ENCODE data around the gene MTURN. TPM values are rescaled to one million over a fixed set of nuclear protein-coding genes. Genes with fewer than 3 reads are reported as not detected.

Gene MTURN
- 4.8 and 6.6 TPM in 2 replicates for total RNA-seq
- polyA plus RNA-seq, result 3.9 and 4.9 TPM in 2 replicates
- polyA plus RNA-seq (2011; cell fraction: cytosol; rRNA removed), result 3.9 and 4.2 TPM in 2 replicates
- 10.3 and 10.4 TPM in 2 replicates for polyA plus RNA-seq (2011; cell fraction: nucleus; rRNA removed)
- 5.2 and 6.7 TPM in 2 replicates for polyA plus RNA-seq (2012)
- polyA minus RNA-seq, result 6.0 and 8.3 TPM in 2 replicates
- 2.6 TPM for polyA minus RNA-seq (2011; cell fraction: cytosol; rRNA and poly(A)+ RNA removed)
- polyA minus RNA-seq (2011; cell fraction: nucleus; rRNA and poly(A)+ RNA removed), result 7.0 and 7.9 TPM in 2 replicates
- Bru-seq, nascent RNA, result percentile 44 among the genes with signal in this experiment
- BruChase-seq, experiment 1, labeled RNA remaining after a 6-hour chase, result percentile 44 among the genes with signal in this experiment
- percentile 52 among the genes with signal in this experiment for BruChase-seq, experiment 2, labeled RNA remaining after a 2-hour chase
- long read RNA-seq, full-length matches to known transcripts, result 6 of 7 reads
- long read RNA-seq, partial matches to known transcripts, result 0 of 7 reads
- long read RNA-seq, other reads (novel, unspliced or antisense), result 1 of 7 reads

GRCh38 chr7:30134611-30135300, at the start of gene MTURN:
TSS of gene MTURN (plus strand) at chr7:30134986. CDS start at chr7:30135137, 151 bp downstream.
- intact Hi-C loops (cut with micrococcal nuclease), result loop anchor here (1.0 to 2.0 kb wide), 3 partner anchors 106 to 371 kb away; partner anchors contain the start of gene PLEKHA8
- no TSS peak for BruUV-seq (replicated peaks)
- Histone ChIP-seq H3K9me3 (replicated peaks; ENCODE audit: control insufficient read depth, insufficient read depth, low read length) (no peaks in the 10 kb centered on the region), H3K79me2 (ENCODE audit: control insufficient read depth, insufficient read depth, low read length) (no peaks in the 10 kb centered on the region), H3K27ac (ENCODE audit: insufficient read depth, low read depth, low read length) (peak within 1 kb of the TSS; percentile 41), H3K27me3 (ENCODE audit: control insufficient read depth in 2 of 2, insufficient read depth in 2 of 2, low read length in 2 of 2) (peaks cover 0 to 5% of the 10 kb centered on the region in 2 experiments), H3K36me3 (ENCODE audit: control insufficient read depth in 2 of 2, extremely low read depth in 1 of 2, insufficient read depth in 2 of 2, low read length in 2 of 2) (no peaks in the 10 kb centered on the region), H3K4me1 (ENCODE audit: control insufficient read depth, extremely low read depth, insufficient read depth, low read length) (peaks cover 6% of the 10 kb centered on the region), H2AFZ (ENCODE audit: low read depth, low read length) (peak within 1 kb of the TSS; percentile 97), H4K20me1 (replicated peaks; ENCODE audit: control insufficient read depth, extremely low read depth, insufficient read depth, low read length) (no peaks in the 10 kb centered on the region), H3K4me2 (ENCODE audit: insufficient read depth, low read length) (peak within 1 kb of the TSS; percentile 96), H3K9ac (replicated peaks; ENCODE audit: extremely low read depth, insufficient read depth, low read length) (peak within 1 kb of the TSS; percentile 58), H3K9me1 (replicated peaks; ENCODE audit: control insufficient read depth, extremely low read depth, insufficient read depth, low read length) (no peaks in the 10 kb centered on the region), H3K4me3 (replicated peaks in 1 of 3; ENCODE audit: insufficient read depth in 1 of 3, low read depth in 1 of 3, low read length in 3 of 3) (peak within 1 kb of the TSS; percentile 59 to 83 (median 59))
- dilution Hi-C loops (cut with MboI; ENCODE audit: extremely low pct_ligation_motif_present, low sequenced_read_pairs), result no loop called here
- ChIA-PET POLR2A (no interaction called here), CTCF (interaction anchor here (0.6 to 2.4 kb wide), 7 partner anchors 8 to 334 kb away, joined by 3 to 7 read pairs (median 3); no protein-coding TSS in a partner anchor)
- TF ChIP-seq JUN (IDR thresholded peaks at IDR 0.05; ENCODE audit: borderline replicate concordance, insufficient read depth, insufficient read length, low read depth), result peak; percentile 43
- no peak for TF ChIP-seq POLR2A (IDR thresholded peaks at IDR 0.05; ENCODE audit: low read depth, low read length)
- FAIRE-seq, result peak; percentile 78
- peak; percentile 75 for DNase-seq (ENCODE audit: low read depth, low spot score)

- intact Hi-C loops (cut with micrococcal nuclease), result no loop called here
- no TSS peak for BruUV-seq (replicated peaks)
- DNase-seq (ENCODE audit: low read depth, low spot score) (no peak), FAIRE-seq (no peak)
- ChIA-PET POLR2A (no interaction called here), CTCF (interaction anchor here (1.1 to 1.6 kb wide), 2 partner anchors 13 to 25 kb away, joined by 5 to 7 read pairs; no protein-coding TSS in a partner anchor)
- no peaks in the 10 kb centered on the region for H3K9me3 ChIP-seq (replicated peaks; ENCODE audit: control insufficient read depth, insufficient read depth, low read length)
- H3K27ac ChIP-seq (ENCODE audit: insufficient read depth, low read depth, low read length), result no peak overlapping the region
- TF ChIP-seq MAX (IDR thresholded peaks at IDR 0.05; ENCODE audit: insufficient read depth, insufficient read length) (no peak), POLR2AphosphoS5 (IDR thresholded peaks at IDR 0.05; ENCODE audit: insufficient read depth, low read depth, low read length) (no peak), JUN (IDR thresholded peaks at IDR 0.05; ENCODE audit: borderline replicate concordance, insufficient read depth, insufficient read length, low read depth) (no peak), MYC (IDR thresholded peaks at IDR 0.05; ENCODE audit: low read depth, low read length) (no peak), EZH2 (IDR thresholded peaks at IDR 0.05; ENCODE audit: borderline replicate concordance, low read depth, low read length, severe bottlenecking) (no peak), FOS (IDR thresholded peaks at IDR 0.05; ENCODE audit: borderline replicate concordance, insufficient read depth, low read length) (no peak), POLR2A (IDR thresholded peaks at IDR 0.05; ENCODE audit: low read depth, low read length) (no peak), CTCF (IDR thresholded peaks at IDR 0.05; ENCODE audit: extremely low read depth in 1 of 2, insufficient read depth in 1 of 2, low read depth in 1 of 2, low read length in 2 of 2) (no peak), GATA2 (IDR thresholded peaks at IDR 0.05; ENCODE audit: insufficient read depth, insufficient read length, low read depth, low read length) (no peak)
- H3K4me1 ChIP-seq (ENCODE audit: control insufficient read depth, extremely low read depth, insufficient read depth, low read length), result peaks cover 11% of the 10 kb centered on the region
- H3K36me3 ChIP-seq (ENCODE audit: control insufficient read depth in 2 of 2, extremely low read depth in 1 of 2, insufficient read depth in 2 of 2, low read length in 2 of 2), result no peaks in the 10 kb centered on the region
- no peak overlapping the region for H3K4me2 ChIP-seq (ENCODE audit: insufficient read depth, low read length)
- H2AFZ ChIP-seq (ENCODE audit: low read depth, low read length), result no peak overlapping the region
- no peaks in the 10 kb centered on the region for H3K27me3 ChIP-seq (ENCODE audit: control insufficient read depth in 2 of 2, insufficient read depth in 2 of 2, low read length in 2 of 2)
- no peaks in the 10 kb centered on the region for H3K79me2 ChIP-seq (ENCODE audit: control insufficient read depth, insufficient read depth, low read length)
- dilution Hi-C loops (cut with MboI; ENCODE audit: extremely low pct_ligation_motif_present, low sequenced_read_pairs), result no loop called here
- H3K4me3 ChIP-seq (replicated peaks in 1 of 3; ENCODE audit: insufficient read depth in 1 of 3, low read depth in 1 of 3, low read length in 3 of 3), result no peak overlapping the region
- no peak overlapping the region for H3K9ac ChIP-seq (replicated peaks; ENCODE audit: extremely low read depth, insufficient read depth, low read length)
- no peaks in the 10 kb centered on the region for H4K20me1 ChIP-seq (replicated peaks; ENCODE audit: control insufficient read depth, extremely low read depth, insufficient read depth, low read length)
- H3K9me1 ChIP-seq (replicated peaks; ENCODE audit: control insufficient read depth, extremely low read depth, insufficient read depth, low read length), result no peaks in the 10 kb centered on the region
These were observed 48.3 kb upstream of the MTURN start for GRCh38 chr7:30086529-30086928.

Data from endothelial cell of umbilical vein (primary cell).